Astrocyte (in vitro differentiated cells and primary cell): ENCODE results near the gene RASGRF2. TPM values are rescaled to one million over a fixed set of nuclear protein-coding genes. Genes with fewer than 3 reads are reported as not detected.
"Not testable (repeated sequence)": the region's sequence is repeated elsewhere in the genome, so short reads cannot be mapped to it uniquely, and the experiment has no call there.

Experiments
- DNase-seq: peaks from one replicate; pipeline ENCODE4 v3.0.0-alpha.2; 2010; ENCODE audit warnings: low read depth
- FAIRE-seq: peaks from 2 replicates; lab custom pipeline; 2011; peaks lifted over from hg19 to GRCh38; lab: Jason Lieb, UNC
- H2AFZ ChIP-seq: 2 replicates; pipeline ENCODE4 v1.6.0; 2012; ENCODE audit warnings: low read depth, low read length, inconsistent platforms
- H3K27ac ChIP-seq: 2 replicates; pipeline ENCODE4 v1.5.1; 2011; ENCODE audit warnings: low read depth, low read length, inconsistent platforms
- H3K27me3 ChIP-seq: 2 replicates; pipeline ENCODE4 v1.6.0; 2011; ENCODE audit warnings: low read length, inconsistent platforms; ENCODE audit not compliant: insufficient read depth
- H3K36me3 ChIP-seq: 2 replicates; pipeline ENCODE4 v1.5.1; 2011; ENCODE audit warnings: low read length, inconsistent platforms; ENCODE audit not compliant: insufficient read depth
- H3K4me1 ChIP-seq: 2 replicates; pipeline ENCODE4 v1.5.1; 2011; ENCODE audit warnings: low read length, inconsistent platforms; ENCODE audit not compliant: insufficient read depth
- H3K4me2 ChIP-seq: 2 replicates; pipeline ENCODE4 v1.6.0; 2012; ENCODE audit warnings: low read length, inconsistent platforms
- H3K4me3 ChIP-seq: 2 replicates; pipeline ENCODE4 v1.5.1; 2011; ENCODE audit warnings: low read depth, mild to moderate bottlenecking, low read length, inconsistent platforms; ENCODE audit not compliant: insufficient read depth
- H3K79me2 ChIP-seq: 2 replicates; pipeline ENCODE4 v1.6.0; 2012; ENCODE audit warnings: mild to moderate bottlenecking, low read length, inconsistent platforms; ENCODE audit not compliant: insufficient read depth
- H3K9ac ChIP-seq: 2 replicates; pipeline ENCODE4 v1.6.0; 2012; ENCODE audit warnings: mild to moderate bottlenecking, low read length, inconsistent platforms
- H3K9me3 ChIP-seq: 2 replicates; pipeline ENCODE4 v1.5.1; 2012; ENCODE audit warnings: low read depth, mild to moderate bottlenecking, low read length, inconsistent platforms; ENCODE audit not compliant: insufficient read depth
- H4K20me1 ChIP-seq: 2 replicates; pipeline ENCODE4 v1.6.0; 2012; ENCODE audit warnings: low read length, inconsistent platforms; ENCODE audit not compliant: insufficient read depth
- H3K27ac Mint-ChIP-seq: one replicate; pipeline ENCODE4 v1.8.0; 2021; ENCODE audit warnings: mild to moderate bottlenecking, mixed read lengths; ENCODE audit not compliant: unreplicated experiment
- H3K27me3 Mint-ChIP-seq: one replicate; pipeline ENCODE4 v1.8.0; 2021; ENCODE audit warnings: low read depth, mixed read lengths; ENCODE audit not compliant: unreplicated experiment
- H3K36me3 Mint-ChIP-seq: one replicate; pipeline ENCODE4 v1.8.0; 2021; ENCODE audit warnings: low read depth, mixed read lengths; ENCODE audit not compliant: unreplicated experiment
- H3K4me1 Mint-ChIP-seq: one replicate; pipeline ENCODE4 v1.8.0; 2021; ENCODE audit warnings: low read depth, mixed read lengths; ENCODE audit not compliant: unreplicated experiment
- H3K4me3 Mint-ChIP-seq: one replicate; pipeline ENCODE4 v1.8.0; 2021; ENCODE audit warnings: mild to moderate bottlenecking, moderate library complexity, mixed read lengths; ENCODE audit not compliant: unreplicated experiment
- H3K9me3 Mint-ChIP-seq: one replicate; pipeline ENCODE4 v1.8.0; 2021; ENCODE audit warnings: mild to moderate bottlenecking, mixed read lengths; ENCODE audit not compliant: unreplicated experiment
- CTCF ChIP-seq: IDR thresholded peaks from 2 replicates; pipeline ENCODE4 v1.5.1; 2011; ENCODE audit warnings: low read depth, mild to moderate bottlenecking, inconsistent platforms, low read length, moderate library complexity; ENCODE audit not compliant: insufficient read depth
- EZH2 ChIP-seq: IDR thresholded peaks from 2 replicates; pipeline ENCODE4 v1.6.1; 2012; ENCODE audit warnings: mild to moderate bottlenecking, low read length, inconsistent platforms; ENCODE audit not compliant: insufficient read depth
- total RNA-seq: library from RNA; stranded (reverse); gene quantifications from 2 replicates; pipeline ENCODE4 v1.2.1, GENCODE V29; 2021

Gene RASGRF2
- total RNA-seq, 1 donor from 2014 or later: 8.0 TPM

- no peak overlapping the region for H3K9ac ChIP-seq
- H3K27me3 Mint-ChIP-seq: no peaks in the 10 kb centered on the region
- H3K79me2 ChIP-seq: no peaks in the 10 kb centered on the region
- no peaks in the 10 kb centered on the region for H3K4me1 ChIP-seq
- H3K4me2 ChIP-seq: no peak overlapping the region
- no peaks in the 10 kb centered on the region for H4K20me1 ChIP-seq
- H3K27ac Mint-ChIP-seq: no peak overlapping the region
- no peak for DNase-seq
- no peaks in the 10 kb centered on the region for H3K9me3 Mint-ChIP-seq
- H3K4me1 Mint-ChIP-seq: peaks cover 9% of the 10 kb centered on the region
- FAIRE-seq: no peak
- H3K27me3 ChIP-seq: no peaks in the 10 kb centered on the region
- no peak overlapping the region for H3K27ac ChIP-seq
- H3K4me3 ChIP-seq: no peak overlapping the region
- no peak overlapping the region for H3K4me3 Mint-ChIP-seq
- peaks cover 6% of the 10 kb centered on the region for H3K36me3 Mint-ChIP-seq
- no peaks in the 10 kb centered on the region for H3K9me3 ChIP-seq
- no peaks in the 10 kb centered on the region for H3K36me3 ChIP-seq
- H2AFZ ChIP-seq: no peak overlapping the region
- TF ChIP-seq CTCF (no peak), EZH2 (no peak)
Observed at GRCh38 chr5:81121273-81121672, 161.1 kb downstream of the RASGRF2 start.

GRCh38 chr5:81121836-81122630 lies 161.9 kb downstream of the RASGRF2 start:
- Histone ChIP-seq H3K9ac (no peak overlapping the region), H2AFZ (no peak overlapping the region), H3K4me3 (no peak overlapping the region), H3K36me3 (no peaks in the 10 kb centered on the region), H3K9me3 (no peaks in the 10 kb centered on the region), H3K4me1 (no peaks in the 10 kb centered on the region), H3K27me3 (no peaks in the 10 kb centered on the region), H3K4me2 (peak overlapping the region; percentile 21), H3K27ac (no peak overlapping the region), H4K20me1 (no peaks in the 10 kb centered on the region), H3K79me2 (no peaks in the 10 kb centered on the region)
- DNase-seq (peak; percentile 41), FAIRE-seq (no peak)
- TF ChIP-seq CTCF: no peak
- no peak for TF ChIP-seq EZH2
- Mint-ChIP-seq H3K27me3 (no peaks in the 10 kb centered on the region), H3K4me1 (peaks cover 9% of the 10 kb centered on the region), H3K36me3 (peaks cover 6% of the 10 kb centered on the region), H3K27ac (no peak overlapping the region), H3K9me3 (no peaks in the 10 kb centered on the region), H3K4me3 (no peak overlapping the region)

- not testable (repeated sequence) for H3K27me3 Mint-ChIP-seq, H4K20me1 ChIP-seq, H3K9ac ChIP-seq, H2AFZ ChIP-seq, H3K4me3 ChIP-seq, DNase-seq, H3K27me3 ChIP-seq, H3K4me1 Mint-ChIP-seq, H3K27ac ChIP-seq, H3K4me3 Mint-ChIP-seq, FAIRE-seq, H3K9me3 ChIP-seq, H3K79me2 ChIP-seq, H3K4me2 ChIP-seq, H3K36me3 ChIP-seq, H3K4me1 ChIP-seq, H3K27ac Mint-ChIP-seq, H3K36me3 Mint-ChIP-seq, H3K9me3 Mint-ChIP-seq
Observed at GRCh38 chr5:81124689-81125088, 164.5 kb downstream of the RASGRF2 start.
